Measurements from ENCODE around the gene PRR23B. TPM values are rescaled to one million over a fixed set of nuclear protein-coding genes. Genes with fewer than 3 reads are reported as not detected.
"Not testable (repeated sequence)": the region's sequence is repeated elsewhere in the genome, so short reads cannot be mapped to it uniquely, and the experiment has no call there.

PRR23B gene
- total RNA-seq, 1 donor from 2014 or later, result not detected

DNA sequence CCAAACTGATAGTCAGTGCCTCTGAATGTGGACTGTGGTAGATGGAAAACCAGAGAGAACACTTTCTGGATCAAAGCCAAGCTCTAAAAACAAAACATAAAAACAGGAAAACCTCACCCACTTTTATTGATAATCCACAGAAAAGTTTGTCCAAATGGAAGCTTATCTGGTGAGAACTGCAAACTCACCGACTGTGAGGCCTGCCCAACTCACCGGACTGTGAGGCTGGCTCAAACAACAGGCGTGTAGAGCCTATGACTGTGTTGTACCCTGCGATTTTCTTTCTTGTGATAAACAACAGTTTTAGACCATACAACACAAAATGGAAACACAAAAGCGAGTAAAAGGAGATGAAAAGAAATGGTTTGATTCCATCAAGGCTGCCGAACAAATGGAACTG is 16.8 kb upstream of the PRR23B start:
- FAIRE-seq (no peak), DNase-seq (ENCODE audit: low read depth) (no peak)
- Histone ChIP-seq H3K27me3 (ENCODE audit: control insufficient read depth, insufficient read depth, low read length) (no peaks in the 10 kb centered on the region), H3K4me3 (ENCODE audit: low read depth, low read length) (no peak overlapping the region), H3K36me3 (ENCODE audit: control insufficient read depth, insufficient read depth, low read length) (no peaks in the 10 kb centered on the region)
- TF ChIP-seq CTCF (IDR thresholded peaks at IDR 0.05; ENCODE audit: insufficient read depth, low read length, severe bottlenecking), result no peak

- DNase-seq (ENCODE audit: low read depth) (no peak), FAIRE-seq (no peak)
- no peak overlapping the region for H3K4me3 ChIP-seq (ENCODE audit: low read depth, low read length)
- no peaks in the 10 kb centered on the region for H3K36me3 ChIP-seq (ENCODE audit: control insufficient read depth, insufficient read depth, low read length)
- no peaks in the 10 kb centered on the region for H3K27me3 ChIP-seq (ENCODE audit: control insufficient read depth, insufficient read depth, low read length)
- TF ChIP-seq CTCF (IDR thresholded peaks at IDR 0.05; ENCODE audit: insufficient read depth, low read length, severe bottlenecking), result no peak
Measured at GRCh38 chr3:139032326-139033002, 11.7 kb upstream of the PRR23B start.

DNA sequence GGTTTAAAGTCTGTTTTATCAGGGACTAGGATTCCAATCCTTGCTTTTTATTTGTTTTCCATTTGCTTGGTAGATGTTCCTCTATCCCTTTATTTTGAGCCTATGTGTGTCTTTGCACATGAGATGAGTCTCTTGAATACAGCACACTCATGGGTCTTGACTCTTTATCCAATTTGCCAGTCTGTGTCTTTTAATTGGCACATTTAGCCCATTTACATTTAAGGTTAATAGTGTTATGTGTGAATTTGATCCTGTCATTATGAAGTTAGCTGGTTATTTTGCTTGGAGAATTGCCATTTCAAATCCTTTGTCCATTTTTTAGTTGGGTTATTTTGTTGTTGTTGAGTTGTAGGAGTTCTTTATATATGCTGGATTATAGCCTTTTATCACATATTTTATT is 9.8 kb upstream of the PRR23B start:
- DNase-seq (ENCODE audit: low read depth); H3K4me3 ChIP-seq (ENCODE audit: low read depth, low read length); FAIRE-seq; H3K36me3 ChIP-seq (ENCODE audit: control insufficient read depth, insufficient read depth, low read length); H3K27me3 ChIP-seq (ENCODE audit: control insufficient read depth, insufficient read depth, low read length): not testable (repeated sequence)

DNA sequence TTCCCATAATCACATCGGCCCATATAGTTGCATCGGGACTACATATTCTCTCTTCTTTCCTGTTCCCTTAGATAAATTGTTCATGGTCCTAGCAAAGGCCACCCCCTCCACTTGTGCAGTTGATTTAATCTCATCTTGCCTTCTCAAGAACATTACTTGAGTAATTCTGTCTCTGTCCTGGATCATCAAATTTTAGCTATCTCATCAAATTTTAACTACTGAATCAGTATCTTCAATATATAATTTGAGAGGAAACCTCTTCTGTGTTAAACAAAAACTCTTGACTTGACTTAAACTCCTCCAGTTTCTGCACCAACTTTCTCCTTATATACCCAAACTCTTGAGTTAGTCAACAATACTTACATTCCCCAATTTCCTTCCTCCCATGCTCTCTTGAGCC is 4.2 kb upstream of the PRR23B start:
- Histone ChIP-seq H3K4me3 (ENCODE audit: low read depth, low read length) (no peak overlapping the region), H3K27me3 (ENCODE audit: control insufficient read depth, insufficient read depth, low read length) (no peaks in the 10 kb centered on the region), H3K36me3 (ENCODE audit: control insufficient read depth, insufficient read depth, low read length) (no peaks in the 10 kb centered on the region)
- TF ChIP-seq CTCF (IDR thresholded peaks at IDR 0.05; ENCODE audit: insufficient read depth, low read length, severe bottlenecking), result no peak
- FAIRE-seq, result no peak
- no peak for DNase-seq (ENCODE audit: low read depth)

DNA sequence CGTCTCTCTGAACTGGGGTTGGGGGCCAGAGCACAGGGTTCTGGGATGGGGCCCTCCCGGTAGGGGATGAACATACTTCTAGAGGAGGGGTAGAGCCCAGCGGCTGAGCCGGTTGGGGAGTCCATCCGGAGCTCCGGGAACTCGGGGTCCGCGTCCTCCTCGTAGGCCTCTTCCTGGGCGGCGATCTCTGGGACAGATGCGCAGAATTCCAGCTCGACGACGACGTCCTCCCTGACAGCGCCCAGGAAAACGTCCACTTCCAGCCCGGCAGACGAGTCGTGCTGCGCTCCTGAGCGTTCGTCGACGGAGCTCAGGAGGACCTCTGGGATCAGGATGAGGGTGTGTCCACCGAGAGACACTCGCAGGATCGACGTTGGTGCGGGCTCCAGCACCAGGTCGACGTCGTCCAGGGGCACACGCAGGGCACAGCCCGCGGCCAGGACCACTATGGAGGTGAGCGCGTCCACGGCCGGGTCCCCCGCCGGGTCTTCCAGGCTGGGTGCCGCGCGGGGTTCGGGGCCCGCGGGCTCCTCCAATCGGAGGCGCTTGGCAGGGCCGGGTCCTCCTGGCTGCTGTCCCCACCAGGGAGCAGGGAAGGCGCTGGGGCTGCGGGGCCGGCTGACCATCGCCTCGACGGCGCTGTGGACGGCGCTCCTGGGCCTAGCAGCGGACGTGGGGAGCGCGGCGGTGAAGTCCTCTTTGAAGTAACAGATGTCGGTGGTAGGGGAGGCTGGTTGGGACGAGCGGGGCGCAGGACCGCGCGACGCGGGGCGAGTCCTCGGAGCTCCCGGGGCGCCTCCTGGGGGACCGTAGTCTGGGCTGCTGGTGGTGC is 474 bp downstream of the PRR23B start:
- Histone ChIP-seq H3K4me3 (ENCODE audit: low read depth, low read length) (no peak overlapping the region), H3K27me3 (ENCODE audit: control insufficient read depth, insufficient read depth, low read length) (no peaks in the 10 kb centered on the region), H3K36me3 (ENCODE audit: control insufficient read depth, insufficient read depth, low read length) (no peaks in the 10 kb centered on the region)
- no peak for FAIRE-seq
- DNase-seq (ENCODE audit: low read depth), result no peak
- TF ChIP-seq CTCF (IDR thresholded peaks at IDR 0.05; ENCODE audit: insufficient read depth, low read length, severe bottlenecking), result no peak

DNA sequence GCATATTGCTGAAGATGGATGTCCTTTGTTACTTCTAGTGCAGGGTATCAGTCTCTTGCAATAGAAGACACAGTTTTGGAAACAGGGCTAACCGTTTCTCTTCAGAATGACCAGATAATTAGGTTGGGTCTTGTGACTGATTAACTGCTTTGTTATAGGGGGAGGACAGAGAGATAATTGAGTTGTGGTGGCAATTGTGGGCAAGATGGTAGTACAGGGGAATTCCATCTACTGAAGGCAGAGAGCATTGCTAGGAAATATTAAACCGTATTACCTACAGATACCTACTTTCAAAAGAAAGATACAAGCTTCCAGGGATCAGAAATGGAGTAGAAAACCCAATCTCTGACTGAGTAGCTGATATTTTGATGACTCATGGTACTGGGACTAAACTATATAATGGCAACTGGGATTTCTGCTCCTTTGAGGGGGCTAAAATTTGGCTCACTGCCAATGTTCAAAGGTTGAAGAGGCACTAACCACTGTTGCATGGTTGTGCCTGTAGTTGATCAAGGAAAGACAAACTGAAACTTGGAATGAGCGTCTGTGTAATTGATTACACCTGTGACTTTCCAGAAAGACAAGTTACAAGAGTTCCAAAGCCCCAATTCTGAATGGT is 4.2 kb downstream of the PRR23B start:
- FAIRE-seq, result no peak
- no peak for DNase-seq (ENCODE audit: low read depth)
- no peaks in the 10 kb centered on the region for H3K36me3 ChIP-seq (ENCODE audit: control insufficient read depth, insufficient read depth, low read length)
- H3K4me3 ChIP-seq (ENCODE audit: low read depth, low read length), result no peak overlapping the region
- no peak for TF ChIP-seq CTCF (IDR thresholded peaks at IDR 0.05; ENCODE audit: insufficient read depth, low read length, severe bottlenecking)
- H3K27me3 ChIP-seq (ENCODE audit: control insufficient read depth, insufficient read depth, low read length), result no peaks in the 10 kb centered on the region

Data from bronchial epithelial cell (primary cell).